ENCODE data around the gene TUBB4B.

DNA sequence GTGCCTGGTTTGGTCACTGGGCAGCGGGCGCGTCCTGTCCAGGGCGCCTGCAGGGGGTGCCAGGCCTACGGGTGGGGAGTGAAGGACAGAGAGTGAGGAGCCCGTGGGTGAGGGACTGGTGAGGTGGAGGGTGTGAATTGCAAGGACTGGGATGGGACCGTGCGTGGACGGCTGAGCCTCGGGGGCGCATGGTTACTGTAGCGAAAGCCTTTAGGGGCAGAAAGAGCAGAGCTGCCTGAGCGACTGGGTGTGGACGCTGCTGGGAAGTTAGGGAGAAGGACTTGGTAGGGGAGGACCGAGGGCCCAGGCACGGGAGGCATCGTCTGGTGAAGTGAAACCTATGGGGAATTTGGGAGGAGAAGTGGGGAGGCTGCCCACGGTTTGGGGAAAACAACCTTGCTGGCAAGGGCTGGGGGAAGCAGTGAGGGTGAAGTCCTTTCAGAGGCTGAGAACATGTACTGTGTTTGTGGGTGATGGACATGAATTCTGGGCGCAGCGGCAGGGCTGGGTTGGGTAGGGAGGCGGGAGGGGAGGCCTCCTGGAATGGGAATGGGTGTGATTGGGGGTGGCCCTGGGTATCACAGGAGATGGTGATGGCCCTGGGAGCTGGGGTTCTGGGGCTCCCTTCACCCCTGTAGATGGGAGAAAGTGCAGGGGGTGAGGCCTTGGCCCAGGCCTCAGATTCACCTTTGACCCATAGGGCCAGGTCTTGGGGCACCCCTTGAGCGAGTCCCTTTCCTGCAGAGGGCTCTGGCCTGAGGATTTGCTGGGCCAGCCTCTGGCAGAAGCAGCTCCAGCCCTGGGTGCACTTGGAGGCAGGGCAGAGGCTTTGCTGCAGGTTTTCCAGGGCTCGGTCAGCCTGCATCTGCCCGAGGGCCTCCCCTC lies 34.7 kb downstream of the TUBB4B start:
- no peak for TF ChIP-seq EZH2phosphoT487 (IDR thresholded peaks at IDR 0.05; ENCODE audit: borderline replicate concordance, low read depth, low read length)
- TF ChIP-seq, protein P1, sequence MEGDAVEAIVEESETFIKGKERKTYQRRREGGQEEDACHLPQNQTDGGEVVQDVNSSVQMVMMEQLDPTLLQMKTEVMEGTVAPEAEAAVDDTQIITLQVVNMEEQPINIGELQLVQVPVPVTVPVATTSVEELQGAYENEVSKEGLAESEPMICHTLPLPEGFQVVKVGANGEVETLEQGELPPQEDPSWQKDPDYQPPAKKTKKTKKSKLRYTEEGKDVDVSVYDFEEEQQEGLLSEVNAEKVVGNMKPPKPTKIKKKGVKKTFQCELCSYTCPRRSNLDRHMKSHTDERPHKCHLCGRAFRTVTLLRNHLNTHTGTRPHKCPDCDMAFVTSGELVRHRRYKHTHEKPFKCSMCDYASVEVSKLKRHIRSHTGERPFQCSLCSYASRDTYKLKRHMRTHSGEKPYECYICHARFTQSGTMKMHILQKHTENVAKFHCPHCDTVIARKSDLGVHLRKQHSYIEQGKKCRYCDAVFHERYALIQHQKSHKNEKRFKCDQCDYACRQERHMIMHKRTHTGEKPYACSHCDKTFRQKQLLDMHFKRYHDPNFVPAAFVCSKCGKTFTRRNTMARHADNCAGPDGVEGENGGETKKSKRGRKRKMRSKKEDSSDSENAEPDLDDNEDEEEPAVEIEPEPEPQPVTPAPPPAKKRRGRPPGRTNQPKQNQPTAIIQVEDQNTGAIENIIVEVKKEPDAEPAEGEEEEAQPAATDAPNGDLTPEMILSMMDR (conservative IDR thresholded peaks at IDR 0.05; ENCODE audit: low read length): no peak

All from OCI-LY7 (cell line).